Measurements from ENCODE around the gene EPSTI1. TPM values are rescaled to one million over a fixed set of nuclear protein-coding genes. Genes with fewer than 3 reads are reported as not detected.

EPSTI1 gene
- polyA plus RNA-seq, 1 of the 3 experiments (the other 2 are of a cell fraction) = 0.02 TPM

- no peak overlapping the region for H3K4me3 ChIP-seq (ENCODE audit: low read depth in 2 of 2, low read length in 1 of 2)
- no peaks in the 10 kb centered on the region for H3K9me3 ChIP-seq
- ChIA-PET POLR2A (no interaction called here), CTCF (interaction anchor here (1.3 kb wide), 1 partner anchor 39 kb away, joined by 3 read pairs; no protein-coding TSS in a partner anchor)
- no peak for DNase-seq
- no peak overlapping the region for H3K9ac ChIP-seq
- no peaks in the 10 kb centered on the region for H3K79me2 ChIP-seq (ENCODE audit: insufficient read depth)
- no peak overlapping the region for H3K4me2 ChIP-seq
- H3K36me3 ChIP-seq (replicated peaks in 1 of 2; ENCODE audit: control insufficient read depth in 1 of 2, insufficient read depth in 2 of 2, low read length in 1 of 2) = no peaks in the 10 kb centered on the region
- no peak overlapping the region for H3K27ac ChIP-seq (ENCODE audit: low read depth in 2 of 2, low read length in 1 of 2)
- H3K27me3 ChIP-seq (ENCODE audit: insufficient read depth) = no peaks in the 10 kb centered on the region
- 91% methylated on average over 3 of the region's 3 CpGs for WGBS (ENCODE audit: low lambda C conversion rate)
- no peak for TF ChIP-seq SIN3A (IDR thresholded peaks at IDR 0.05; ENCODE audit: borderline replicate concordance, low read depth, low read length)
- no peak for TF ChIP-seq RXRA (IDR thresholded peaks at IDR 0.05; ENCODE audit: borderline replicate concordance, low read depth)
- TF ChIP-seq NRF1 (IDR thresholded peaks at IDR 0.05; ENCODE audit: low read depth, low read length) = no peak
- TF ChIP-seq USF2 (IDR thresholded peaks at IDR 0.05; ENCODE audit: borderline replicate concordance, low read depth, low read length) = no peak
- no peak for TF ChIP-seq ELF1 (IDR thresholded peaks at IDR 0.05)
- no peak for TF ChIP-seq FOXJ3 (CRISPR knock-in tag; IDR thresholded peaks at IDR 0.05)
- TF ChIP-seq TAF1 (IDR thresholded peaks at IDR 0.05; ENCODE audit: borderline replicate concordance, low read depth, low read length) = no peak
- no peak for TF ChIP-seq TCF12 (IDR thresholded peaks at IDR 0.05)
- TF ChIP-seq GATA2 (CRISPR knock-in tag; IDR thresholded peaks at IDR 0.05) = no peak
- TF ChIP-seq POLR2AphosphoS5 (IDR thresholded peaks at IDR 0.05; ENCODE audit: low read depth, low read length) = no peak
- TF ChIP-seq CHD2 (IDR thresholded peaks at IDR 0.05; ENCODE audit: low read length, partially characterized antibody) = no peak
- TF ChIP-seq RAD21 (IDR thresholded peaks at IDR 0.05; ENCODE audit: low read length) = no peak
- no peak for TF ChIP-seq PBX3 (IDR thresholded peaks at IDR 0.05)
- no peak for TF ChIP-seq NFIC (IDR thresholded peaks at IDR 0.05; ENCODE audit: borderline replicate concordance)
- TF ChIP-seq USF1 (IDR thresholded peaks at IDR 0.05; ENCODE audit: borderline replicate concordance, low read depth) = no peak
- no peak for TF ChIP-seq TEAD4 (IDR thresholded peaks at IDR 0.05; ENCODE audit: borderline replicate concordance, insufficient read depth)
- no peak for TF ChIP-seq RCOR1 (IDR thresholded peaks at IDR 0.05; ENCODE audit: low read length)
- TF ChIP-seq EZH2phosphoT487 (IDR thresholded peaks at IDR 0.05; ENCODE audit: borderline replicate concordance, low read depth) = no peak
- TF ChIP-seq MAX (IDR thresholded peaks at IDR 0.05; ENCODE audit: low read depth) = no peak
- no peak for TF ChIP-seq FOXM1 (IDR thresholded peaks at IDR 0.05; ENCODE audit: low read depth)
- H3K4me1 ChIP-seq (ENCODE audit: control insufficient read depth in 1 of 2, insufficient read depth in 2 of 2, low read depth in 1 of 2, low read length in 1 of 2) = peaks cover 6 to 18% of the 10 kb centered on the region in 2 experiments; a peak in 3 of 4 replicates
- H3F3A ChIP-seq (replicated peaks; ENCODE audit: insufficient read depth) = peaks cover 11% of the 10 kb centered on the region
- no peaks in the 10 kb centered on the region for H3K9me2 ChIP-seq
- no peaks in the 10 kb centered on the region for H4K20me1 ChIP-seq (ENCODE audit: insufficient read depth)
- no peak overlapping the region for H2AFZ ChIP-seq (ENCODE audit: low read depth)
Measured at GRCh38 chr13:43008596-43008995, 16.6 kb upstream of the EPSTI1 start.
